NCI-H146 treated with DMSO at 0.1 percent for 48 hours (cell line): ENCODE data around the gene ERCC6L.
A peak's percentile ranks its signal among the peaks of the same experiment; 100 is the strongest.
"Not testable (repeated sequence)": the region's sequence is repeated elsewhere in the genome, so short reads cannot be mapped to it uniquely, and the experiment has no call there.

Experiments used
- DNase-seq: peaks from one replicate; lab custom pipeline; 2025; ENCODE audit not compliant: unreplicated experiment; lab: John Stamatoyannopoulos, UW

The ERCC6L gene

DNA sequence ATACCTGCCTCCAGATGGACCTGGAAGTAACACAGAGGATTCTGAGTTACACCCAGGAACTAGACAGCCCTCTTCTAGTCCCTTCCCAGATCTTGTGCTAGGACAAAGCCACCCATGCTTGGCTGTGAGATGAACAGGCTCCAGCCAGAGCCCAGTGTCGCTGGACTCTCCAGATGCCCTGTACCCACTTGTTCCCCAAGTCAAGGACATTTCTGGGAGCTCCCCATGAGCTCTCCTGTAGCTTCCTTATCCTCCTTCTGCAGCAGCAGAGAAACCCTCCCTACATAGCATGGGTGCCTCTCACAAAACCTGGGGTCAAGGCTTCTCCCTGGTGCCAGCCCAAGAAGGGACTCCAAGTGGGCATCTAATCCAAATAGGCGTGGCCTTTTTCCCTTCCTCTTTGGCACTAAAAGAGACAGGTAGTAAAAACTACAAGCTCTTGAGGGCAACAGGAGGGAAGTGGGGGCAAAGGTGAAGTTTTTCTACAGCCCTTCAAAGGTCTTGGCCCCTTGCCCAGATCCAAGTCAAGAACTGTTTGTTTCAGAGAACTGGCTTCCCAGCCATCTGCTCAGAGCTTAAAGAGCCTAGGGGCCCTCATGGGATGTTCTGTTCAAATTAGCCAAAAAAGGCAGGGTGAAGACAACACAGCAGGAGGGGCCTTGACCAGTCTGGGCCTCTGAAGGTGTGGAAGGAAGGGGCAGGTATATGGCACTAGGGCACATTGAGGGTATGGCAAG is 8.5 kb upstream of the ERCC6L start:
- DNase-seq, result peak; percentile 10

- DNase-seq, result peak; percentile 45
Observed at GRCh38 chrX:72245461-72246089, 6.7 kb upstream of the ERCC6L start.

DNA sequence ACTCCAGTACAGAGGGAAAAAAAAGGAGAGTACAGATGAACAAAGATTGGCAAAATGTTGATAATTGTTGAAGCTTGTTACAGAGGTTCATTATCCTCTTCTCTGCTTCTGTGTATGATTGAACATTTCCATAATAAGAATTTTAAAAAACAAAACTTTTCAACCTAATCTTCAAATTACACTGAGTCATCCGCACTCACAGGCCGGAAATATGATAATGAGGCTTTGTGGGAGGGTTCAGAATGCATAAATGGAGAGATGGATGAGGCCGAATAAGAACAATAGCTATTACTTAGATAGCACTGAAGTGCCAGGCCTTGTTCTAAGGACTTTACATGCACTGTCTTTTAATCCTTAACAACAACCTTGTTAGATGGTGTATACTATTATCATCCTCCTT is 4.6 kb upstream of the ERCC6L start:
- DNase-seq, result no peak

DNA sequence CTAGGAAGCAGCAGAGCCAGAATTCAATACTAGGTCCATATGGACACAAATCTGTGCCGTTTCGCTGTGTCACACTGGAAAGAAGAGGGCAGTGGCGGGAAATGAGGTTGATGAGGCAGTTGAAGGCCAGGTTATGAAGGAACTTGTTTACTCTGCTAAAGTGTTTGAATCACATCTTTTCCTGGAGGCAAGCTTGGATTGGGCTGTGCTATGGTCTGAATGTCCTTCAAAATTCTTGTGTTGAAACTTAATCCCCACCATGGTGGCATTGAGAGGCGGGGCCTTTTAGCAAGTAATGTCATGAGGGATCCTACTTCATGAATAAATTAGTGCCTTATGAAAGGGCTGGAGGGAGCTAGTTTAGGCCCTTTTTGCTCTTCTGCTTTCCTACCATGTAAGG is 2.1 kb upstream of the ERCC6L start:
- DNase-seq, result no peak

DNA sequence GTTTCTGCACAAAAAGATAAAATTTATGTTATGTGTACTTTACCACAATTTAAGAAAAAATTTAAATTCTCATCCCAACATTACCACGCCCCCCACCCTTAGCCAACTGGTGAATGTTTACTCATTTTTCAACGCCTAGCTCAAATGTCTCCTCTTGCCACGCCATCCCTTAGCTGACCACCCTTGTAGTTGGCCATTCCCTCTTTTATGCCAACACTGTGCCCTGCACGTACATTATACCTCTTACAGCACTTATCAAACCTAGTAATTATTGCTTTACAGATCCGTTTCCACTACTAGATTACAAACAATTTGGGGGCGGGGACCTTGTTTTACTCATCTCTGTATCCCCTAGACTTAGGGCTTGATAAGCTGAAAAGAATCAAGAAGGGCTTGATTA is 644 bp downstream of the ERCC6L start:
- DNase-seq, result no peak

GRCh38 chrX:72236841-72237240 is 2.0 kb downstream of the ERCC6L start:
- DNase-seq, result no peak

- DNase-seq, result no peak
Observed at GRCh38 chrX:72230290-72230689, 8.5 kb downstream of the ERCC6L start.

DNA sequence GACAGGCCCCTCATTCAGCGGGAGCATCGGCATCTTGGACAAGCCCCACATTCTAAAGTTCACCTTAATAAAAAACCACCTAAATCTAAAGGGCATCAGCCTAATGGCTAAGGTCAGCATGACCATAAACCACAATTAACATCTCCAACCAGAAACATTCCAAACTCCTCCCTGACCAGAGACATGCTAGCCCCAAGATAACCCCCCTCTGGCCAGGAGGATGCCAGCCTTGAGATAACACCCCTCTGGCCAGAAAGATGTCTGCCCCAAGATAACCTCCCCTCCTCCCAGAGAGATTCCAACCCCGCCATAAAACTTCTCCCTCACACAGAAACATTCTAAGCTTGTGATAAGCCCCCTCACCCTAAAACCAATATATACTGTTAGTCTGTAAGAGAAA is 18.5 kb downstream of the ERCC6L start:
- DNase-seq, result not testable (repeated sequence)

DNA sequence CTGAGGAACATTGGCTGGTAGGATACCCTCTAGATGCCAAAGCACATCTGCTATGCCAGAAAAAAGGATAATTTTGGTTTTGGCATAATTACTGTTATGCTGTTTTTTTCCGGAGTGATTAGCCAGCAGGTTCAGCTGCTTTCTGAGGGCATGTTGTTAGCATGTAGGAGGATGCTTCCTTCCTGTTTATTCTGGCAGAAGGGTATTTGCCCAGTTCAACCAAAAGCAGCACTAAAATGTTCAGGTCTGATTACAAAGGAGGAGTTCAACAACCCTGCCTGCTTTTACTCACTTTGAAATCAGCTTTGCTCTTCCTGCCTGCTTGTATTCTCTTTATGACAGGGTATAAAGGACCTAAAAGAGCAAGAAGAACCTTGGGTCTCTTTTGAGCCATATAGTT is 21.9 kb downstream of the ERCC6L start:
- DNase-seq, result no peak

- no peak for DNase-seq
Observed at GRCh38 chrX:72208126-72208800, 30.6 kb downstream of the ERCC6L start.

DNA sequence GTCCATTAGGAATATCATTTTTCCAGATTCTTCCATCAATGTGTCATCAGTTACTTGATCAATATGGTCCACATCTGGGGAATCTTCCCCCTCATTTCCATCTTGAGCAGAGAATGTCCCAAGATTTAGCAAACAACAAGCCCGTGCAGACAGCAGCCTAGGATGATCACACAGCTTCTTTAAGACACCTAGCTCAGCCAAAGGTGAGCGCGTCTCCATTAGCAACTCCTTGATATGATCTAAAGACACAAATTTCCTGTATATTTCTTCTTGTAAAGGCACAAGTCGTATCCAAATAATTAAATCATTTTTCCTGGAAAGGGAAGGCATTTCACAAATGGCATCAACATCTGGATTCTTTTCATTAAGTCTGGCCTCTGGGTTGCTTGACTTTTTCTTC is 31.5 kb downstream of the ERCC6L start:
- DNase-seq, result no peak

DNA sequence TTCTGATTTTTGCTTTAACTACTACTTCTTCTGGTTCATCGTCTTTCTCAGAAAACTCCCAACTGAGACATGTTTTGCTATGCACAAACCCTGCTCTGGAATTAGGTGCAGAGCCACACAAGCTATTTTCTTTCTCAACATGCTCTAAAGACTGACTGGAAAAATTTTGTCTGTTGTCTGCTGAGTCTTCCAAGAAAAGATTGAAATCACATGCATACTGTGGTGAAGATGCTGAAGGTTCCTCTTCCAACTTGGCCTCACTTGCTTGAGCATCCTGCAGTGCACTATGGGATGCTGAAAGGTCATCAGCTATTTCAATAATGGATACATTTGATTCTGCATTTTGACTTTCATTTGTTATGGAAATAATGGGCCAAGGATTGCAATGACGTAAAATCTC is 33.1 kb downstream of the ERCC6L start:
- DNase-seq, result no peak

DNA sequence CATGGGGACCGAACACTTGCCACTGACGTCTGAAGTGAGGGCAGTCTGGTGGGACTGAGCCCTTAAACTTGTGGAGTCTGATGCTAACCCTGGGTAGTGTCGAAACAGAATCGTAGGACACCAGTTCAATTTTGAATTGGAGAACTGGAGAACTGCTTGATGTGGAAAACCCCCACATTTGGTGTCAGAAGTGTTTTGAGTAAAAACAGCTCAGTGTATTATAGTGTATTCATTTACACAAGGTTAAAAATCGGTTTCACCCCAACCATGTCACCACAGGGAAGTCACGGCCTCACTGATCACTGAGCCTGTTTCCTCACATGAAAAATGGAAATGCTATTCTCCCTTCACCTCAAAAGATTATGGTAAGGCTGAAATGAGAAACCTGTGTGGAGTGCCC is 35.4 kb downstream of the ERCC6L start:
- DNase-seq, result no peak

- no peak for DNase-seq
Observed at GRCh38 chrX:72202792-72203401, 35.9 kb downstream of the ERCC6L start.

- DNase-seq, result no peak
Observed at GRCh38 chrX:72201836-72202536, 36.8 kb downstream of the ERCC6L start.

DNA sequence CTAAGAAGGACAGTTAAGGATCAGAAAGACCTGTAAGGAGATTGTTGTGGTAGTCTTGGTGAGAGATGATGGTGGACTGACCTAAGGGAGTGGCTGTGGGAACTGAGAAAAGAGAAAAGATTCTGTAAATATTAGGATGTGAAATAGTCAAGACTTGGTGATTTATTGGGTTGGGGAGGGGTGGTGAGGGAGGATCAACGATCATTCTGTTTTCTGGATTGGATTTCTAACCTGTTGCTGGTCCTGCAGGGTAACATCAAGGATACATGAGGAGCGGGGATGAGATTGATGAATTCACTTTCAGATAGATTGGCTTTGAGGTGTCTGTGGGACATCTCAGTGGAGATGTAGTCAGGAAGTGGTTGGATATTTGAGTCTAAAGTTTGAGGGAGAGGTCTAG is 55.9 kb downstream of the ERCC6L start:
- no peak for DNase-seq

DNA sequence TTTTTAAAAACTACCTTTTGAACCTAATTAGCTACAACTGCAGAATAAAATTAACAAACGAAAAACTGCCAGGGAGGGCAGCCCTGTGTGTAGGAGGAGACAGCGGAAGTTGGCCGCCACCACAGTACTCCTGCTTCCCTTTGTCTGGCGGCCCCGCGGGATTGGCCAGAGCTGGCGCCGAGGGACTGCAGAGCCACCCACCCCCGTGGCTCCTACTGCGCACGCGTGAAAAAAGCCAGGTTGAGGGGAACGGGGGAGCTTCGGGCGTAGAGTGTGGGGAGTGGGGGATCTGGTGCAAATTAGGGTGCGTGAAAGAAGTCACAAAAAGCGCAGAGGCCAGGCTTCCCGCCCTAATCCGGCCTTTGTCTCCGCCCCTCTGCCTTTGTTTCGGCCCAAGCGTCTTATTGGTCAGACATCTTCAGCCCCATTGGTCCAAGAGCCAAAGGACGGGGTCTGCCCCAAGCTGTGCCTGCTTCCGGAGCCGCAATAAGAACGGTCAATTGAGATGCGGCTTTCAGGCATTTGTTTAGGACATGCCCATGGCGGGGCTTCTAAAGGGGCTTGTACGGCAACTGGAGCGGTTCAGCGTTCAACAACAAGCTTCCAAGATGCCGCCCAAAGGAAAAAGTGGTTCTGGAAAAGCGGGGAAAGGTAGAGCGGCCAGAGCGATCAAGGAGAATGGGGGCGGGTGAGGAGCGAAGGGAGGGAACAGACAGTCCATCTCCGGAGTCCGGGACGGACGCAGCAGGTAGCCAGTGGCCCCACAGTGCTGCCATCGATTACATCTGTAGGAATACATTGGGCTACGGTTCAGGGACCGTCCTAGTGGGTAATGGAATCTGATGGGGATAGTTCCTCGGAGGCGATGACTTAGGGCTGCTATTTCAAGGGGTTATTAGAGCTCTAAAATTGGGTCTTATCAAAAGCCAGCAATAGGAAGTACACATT is 57.4 kb downstream of the ERCC6L start, which contains the start of gene PIN4:
Gene PIN4, plus strand, starts transcription at position 580 of the 948 bp plus-strand sequence. Its CDS starts 29 bp downstream, at position 609.
- DNase-seq, result peak; percentile 94

DNA sequence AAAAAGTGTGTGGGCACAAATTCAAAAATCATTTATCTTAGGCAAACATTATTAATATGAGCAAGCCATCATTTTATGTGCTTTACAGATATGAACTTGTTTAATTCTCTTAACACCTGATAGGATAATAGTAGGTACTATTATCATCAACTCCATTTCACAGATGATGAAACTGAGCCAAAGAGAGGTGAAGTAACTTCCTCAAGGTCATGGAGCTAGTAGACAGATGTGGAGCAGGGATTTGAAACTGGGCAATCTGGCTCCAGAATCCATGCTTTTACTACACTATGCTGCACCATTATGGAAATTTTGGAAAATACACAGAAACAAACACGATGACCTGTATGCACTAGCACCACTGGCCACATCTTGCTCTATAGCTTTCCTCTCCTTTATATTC is 58.3 kb downstream of the ERCC6L start:
- DNase-seq, result peak; percentile 42

GRCh38 chrX:72176981-72177380 is 61.8 kb downstream of the ERCC6L start:
- DNase-seq, result no peak

GRCh38 chrX:72176289-72176688 is 62.5 kb downstream of the ERCC6L start:
- not testable (repeated sequence) for DNase-seq
